HFFc6 (cell line): Measurements from ENCODE around the gene ARSB. TPM values are rescaled to one million over a fixed set of nuclear protein-coding genes. Genes with fewer than 3 reads are reported as not detected.
"Not testable (repeated sequence)": the region's sequence is repeated elsewhere in the genome, so short reads cannot be mapped to it uniquely, and the experiment has no call there.

ENCODE experiments used
- DNase-seq: peaks from one replicate; pipeline ENCODE4 v3.0.0-alpha.2; 2018
- H3K27ac Mint-ChIP-seq: 2 replicates; pipeline ENCODE4 v1.8.0; 2020; ENCODE audit warnings: mild to moderate bottlenecking, mixed read lengths
- H3K27me3 Mint-ChIP-seq: 2 replicates; pipeline ENCODE4 v1.8.0; 2021; ENCODE audit warnings: mild to moderate bottlenecking, moderate library complexity, mixed read lengths; ENCODE audit not compliant: insufficient read depth
- H3K36me3 Mint-ChIP-seq: 2 replicates; pipeline ENCODE4 v1.8.0; 2021; ENCODE audit warnings: low read depth, mixed read lengths
- H3K4me1 Mint-ChIP-seq: 2 replicates; pipeline ENCODE4 v1.8.0; 2020; ENCODE audit warnings: low read depth, mixed read lengths
- H3K4me3 Mint-ChIP-seq: 2 replicates; pipeline ENCODE4 v1.8.0; 2020; ENCODE audit warnings: mild to moderate bottlenecking, moderate library complexity, mixed read lengths
- H3K9me3 Mint-ChIP-seq: 2 replicates; pipeline ENCODE4 v1.8.0; 2020; ENCODE audit warnings: mild to moderate bottlenecking, mixed read lengths
- total RNA-seq, 6 experiments: library from RNA; stranded (reverse); fragmentation: NEBNext Ultra II Directional; extraction: Animal tissue kit (Norgen Biotek cat#: 25700); gene quantifications; 2 replicates in 1 of 6; 3 replicates in 5 of 6; pipeline ENCODE4 v1.2.3, GENCODE V29; 2021
- TF ChIP-seq, protein P1 (sequence below): fragments of 200-600 bp; sonication (generic); IDR thresholded peaks from 2 replicates; pipeline ENCODE4 v1.5.0; 2021; ENCODE audit warnings: antibody characterized with exemption, mild to moderate bottlenecking

The ARSB gene
- total RNA-seq, 6 experiments from 2014 or later: 24.4 to 32.7 (median 27.8) TPM

DNA sequence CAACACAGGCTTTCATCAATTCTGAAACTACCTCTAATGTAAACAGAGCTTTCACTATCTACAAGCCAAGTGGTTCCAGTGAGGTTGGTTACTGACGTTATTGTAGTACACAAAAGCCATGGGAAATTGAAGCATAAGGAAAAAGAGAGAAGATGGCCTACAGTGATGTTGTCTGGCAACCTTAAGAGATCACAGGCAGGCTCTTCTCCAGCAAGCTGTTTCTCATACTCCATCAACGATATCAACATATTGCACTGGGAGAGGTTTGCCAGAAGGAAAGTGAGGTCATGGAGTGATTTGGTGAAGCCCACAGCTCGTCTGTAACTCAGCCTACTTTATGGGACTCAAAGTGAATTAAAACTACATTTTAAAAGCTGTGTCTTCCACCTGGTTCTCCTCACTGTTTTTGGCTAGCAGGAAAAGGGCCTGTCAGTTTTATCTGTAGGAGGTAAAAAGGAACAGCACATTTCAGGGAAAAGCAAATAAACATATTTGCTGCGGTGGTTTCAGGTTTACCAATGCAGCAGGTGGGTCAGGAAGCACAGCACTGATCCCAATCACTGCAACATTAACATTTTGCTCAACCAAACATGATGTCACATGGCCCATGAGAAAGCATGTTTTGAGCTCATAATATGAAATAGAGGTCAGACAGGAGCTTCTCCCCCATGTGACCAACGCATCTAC, 72.9 kb downstream of the ARSB start:
- H3K4me3 Mint-ChIP-seq: no peak overlapping the region
- no peak overlapping the region for H3K27ac Mint-ChIP-seq
- no peaks in the 10 kb centered on the region; the same call in 1 of the 2 replicates for H3K27me3 Mint-ChIP-seq
- no peak for DNase-seq
- H3K9me3 Mint-ChIP-seq: no peaks in the 10 kb centered on the region
- TF ChIP-seq, protein P1, sequence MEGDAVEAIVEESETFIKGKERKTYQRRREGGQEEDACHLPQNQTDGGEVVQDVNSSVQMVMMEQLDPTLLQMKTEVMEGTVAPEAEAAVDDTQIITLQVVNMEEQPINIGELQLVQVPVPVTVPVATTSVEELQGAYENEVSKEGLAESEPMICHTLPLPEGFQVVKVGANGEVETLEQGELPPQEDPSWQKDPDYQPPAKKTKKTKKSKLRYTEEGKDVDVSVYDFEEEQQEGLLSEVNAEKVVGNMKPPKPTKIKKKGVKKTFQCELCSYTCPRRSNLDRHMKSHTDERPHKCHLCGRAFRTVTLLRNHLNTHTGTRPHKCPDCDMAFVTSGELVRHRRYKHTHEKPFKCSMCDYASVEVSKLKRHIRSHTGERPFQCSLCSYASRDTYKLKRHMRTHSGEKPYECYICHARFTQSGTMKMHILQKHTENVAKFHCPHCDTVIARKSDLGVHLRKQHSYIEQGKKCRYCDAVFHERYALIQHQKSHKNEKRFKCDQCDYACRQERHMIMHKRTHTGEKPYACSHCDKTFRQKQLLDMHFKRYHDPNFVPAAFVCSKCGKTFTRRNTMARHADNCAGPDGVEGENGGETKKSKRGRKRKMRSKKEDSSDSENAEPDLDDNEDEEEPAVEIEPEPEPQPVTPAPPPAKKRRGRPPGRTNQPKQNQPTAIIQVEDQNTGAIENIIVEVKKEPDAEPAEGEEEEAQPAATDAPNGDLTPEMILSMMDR: no peak
- H3K36me3 Mint-ChIP-seq: no peaks in the 10 kb centered on the region
- H3K4me1 Mint-ChIP-seq: peaks cover 29% of the 10 kb centered on the region

DNA sequence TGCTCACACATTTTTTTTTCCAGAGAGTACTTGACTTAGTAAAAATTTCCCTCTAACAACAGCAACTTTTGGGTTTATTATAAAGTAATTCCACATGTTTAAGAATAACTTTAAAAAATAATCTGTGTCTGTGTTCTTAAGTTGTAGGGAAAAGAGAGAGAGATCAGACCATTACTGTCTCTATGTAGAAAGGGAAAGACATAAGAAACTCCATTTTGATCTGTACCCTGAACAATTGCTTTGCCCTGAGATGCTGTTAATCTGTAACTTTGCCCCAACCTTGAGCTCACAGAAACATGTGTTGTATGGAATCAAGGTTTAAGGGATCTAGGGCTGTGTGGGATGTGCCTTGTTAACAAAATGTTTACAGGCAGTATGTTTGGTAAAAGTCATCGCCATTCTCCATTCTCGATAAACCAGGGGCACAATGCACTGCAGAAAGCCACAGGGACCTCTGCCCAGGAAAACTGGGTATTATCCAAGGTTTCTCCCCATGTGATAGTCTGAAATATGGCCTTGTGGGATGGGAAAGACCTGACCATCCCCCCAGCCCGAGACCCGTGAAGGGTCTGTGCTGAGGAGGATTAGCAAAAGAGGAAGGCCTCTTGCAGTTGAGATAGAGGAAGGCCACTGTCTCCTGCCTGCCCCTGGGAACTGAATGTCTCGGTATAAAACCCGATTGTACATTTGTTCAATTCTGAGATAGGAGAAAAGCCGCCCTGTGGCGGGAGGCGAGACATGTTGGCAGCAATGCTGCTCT, 75.7 kb downstream of the ARSB start:
- H3K27me3 Mint-ChIP-seq, H3K36me3 Mint-ChIP-seq, H3K27ac Mint-ChIP-seq, DNase-seq, H3K9me3 Mint-ChIP-seq: not testable (repeated sequence)
- H3K4me3 Mint-ChIP-seq: peak overlapping the region; percentile 85; the same call in 1 of the 2 replicates
- peaks cover 51% of the 10 kb centered on the region for H3K4me1 Mint-ChIP-seq

GRCh38 chr5:78908173-78909061, 76.7 kb downstream of the ARSB start:
- Mint-ChIP-seq H3K4me1 (peaks cover 59% of the 10 kb centered on the region), H3K36me3 (no peaks in the 10 kb centered on the region), H3K9me3 (no peaks in the 10 kb centered on the region), H3K4me3 (peak overlapping the region; percentile 85), H3K27ac (peak overlapping the region; percentile 85), H3K27me3 (peaks cover 2% of the 10 kb centered on the region)
- peak; percentile 45 for DNase-seq
- TF ChIP-seq, protein P1: no peak

GRCh38 chr5:78907255-78907891, 77.7 kb downstream of the ARSB start:
- peak; percentile 80 for DNase-seq
- Mint-ChIP-seq H3K9me3 (no peaks in the 10 kb centered on the region), H3K27ac (peak overlapping the region; percentile 85), H3K27me3 (peaks cover 2% of the 10 kb centered on the region), H3K4me3 (peak overlapping the region; percentile 85), H3K36me3 (no peaks in the 10 kb centered on the region), H3K4me1 (peaks cover 64% of the 10 kb centered on the region)
- TF ChIP-seq, protein P1: no peak

DNA sequence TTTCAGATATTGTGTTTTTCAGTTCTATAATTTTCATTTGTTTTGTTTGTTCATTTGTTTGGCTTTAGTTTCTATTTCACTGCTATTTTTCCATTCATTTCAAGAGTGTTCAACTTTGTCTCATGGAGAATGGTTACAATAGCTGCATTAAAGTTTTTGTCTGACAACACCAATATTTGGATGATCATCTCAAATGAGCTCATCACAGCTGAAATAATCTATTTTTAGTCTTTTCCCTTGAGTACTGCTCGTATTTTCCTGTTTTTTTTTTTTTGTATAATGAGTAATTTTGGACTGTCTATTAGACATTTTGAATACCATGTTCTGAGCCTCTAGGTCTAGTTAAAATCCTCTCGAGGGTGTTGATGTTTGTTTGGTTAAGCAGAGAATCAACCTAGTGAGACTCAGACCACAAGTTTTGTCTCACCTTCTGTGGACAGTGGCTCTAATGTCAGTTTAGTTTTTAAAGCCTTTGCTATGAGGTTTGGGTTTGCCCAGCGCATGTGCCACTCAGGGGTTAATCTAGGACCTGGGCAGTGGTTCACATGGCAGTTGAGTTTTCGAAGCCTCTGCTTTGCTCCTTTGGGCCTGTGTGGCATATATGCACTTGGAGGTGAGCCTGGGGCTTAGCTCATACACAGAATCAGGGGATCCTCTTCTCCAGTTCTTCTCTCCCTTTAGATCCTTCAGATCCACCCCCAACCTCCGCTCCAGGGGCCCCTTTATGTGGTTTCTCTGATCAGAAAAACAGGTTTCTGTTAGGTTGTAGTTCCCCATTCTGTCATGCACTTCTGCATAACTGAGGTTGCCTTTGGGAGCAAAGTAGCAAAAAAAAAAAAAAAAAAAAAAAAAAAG, 79.8 kb downstream of the ARSB start:
- peaks cover 63% of the 10 kb centered on the region for H3K4me1 Mint-ChIP-seq
- H3K36me3 Mint-ChIP-seq: no peaks in the 10 kb centered on the region
- TF ChIP-seq, protein P1: no peak
- H3K27ac Mint-ChIP-seq: no peak overlapping the region
- peaks cover 2% of the 10 kb centered on the region for H3K27me3 Mint-ChIP-seq
- no peak overlapping the region for H3K4me3 Mint-ChIP-seq
- H3K9me3 Mint-ChIP-seq: no peaks in the 10 kb centered on the region
- DNase-seq: no peak
